Measurements from ENCODE around the gene GPR85.

DNA sequence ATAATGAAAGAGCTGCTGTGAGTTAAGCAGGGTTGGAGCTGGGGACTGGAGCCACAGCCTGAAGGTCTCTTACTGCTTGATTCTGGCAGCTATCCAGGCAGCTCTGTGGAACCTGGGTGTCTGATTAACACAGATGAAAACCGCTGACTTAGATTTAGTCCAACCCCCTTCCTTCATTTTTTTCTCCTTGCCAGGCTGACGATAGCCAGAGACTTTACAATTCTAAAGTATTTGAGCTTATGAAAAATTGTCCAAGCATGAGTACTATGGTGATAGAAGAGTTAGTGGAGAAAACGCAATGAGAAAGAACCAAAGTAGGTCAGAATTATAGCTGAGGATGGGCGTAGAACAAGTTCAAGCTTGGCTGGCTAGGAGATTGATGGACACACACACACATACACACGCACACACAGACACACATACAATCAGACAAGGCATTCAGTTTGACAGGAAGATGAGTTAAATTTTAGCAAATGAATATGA, 13.5 kb upstream of the GPR85 start:
- TF ChIP-seq, protein P1, sequence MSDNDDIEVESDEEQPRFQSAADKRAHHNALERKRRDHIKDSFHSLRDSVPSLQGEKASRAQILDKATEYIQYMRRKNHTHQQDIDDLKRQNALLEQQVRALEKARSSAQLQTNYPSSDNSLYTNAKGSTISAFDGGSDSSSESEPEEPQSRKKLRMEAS (IDR thresholded peaks at IDR 0.05): no peak
- TF ChIP-seq RAD21 (IDR thresholded peaks at IDR 0.05; ENCODE audit: low read depth) (no peak), TAF1 (IDR thresholded peaks at IDR 0.05; ENCODE audit: low read depth) (no peak), TCF12 (IDR thresholded peaks at IDR 0.05; ENCODE audit: low read depth) (no peak), EP300 (IDR thresholded peaks at IDR 0.05; ENCODE audit: borderline replicate concordance) (no peak), FOXM1 (IDR thresholded peaks at IDR 0.05; ENCODE audit: borderline replicate concordance, low read depth) (no peak), CEBPB (IDR thresholded peaks at IDR 0.05) (no peak), YY1 (IDR thresholded peaks at IDR 0.05; ENCODE audit: low read depth) (no peak)
- TF ChIP-seq, protein P2, sequence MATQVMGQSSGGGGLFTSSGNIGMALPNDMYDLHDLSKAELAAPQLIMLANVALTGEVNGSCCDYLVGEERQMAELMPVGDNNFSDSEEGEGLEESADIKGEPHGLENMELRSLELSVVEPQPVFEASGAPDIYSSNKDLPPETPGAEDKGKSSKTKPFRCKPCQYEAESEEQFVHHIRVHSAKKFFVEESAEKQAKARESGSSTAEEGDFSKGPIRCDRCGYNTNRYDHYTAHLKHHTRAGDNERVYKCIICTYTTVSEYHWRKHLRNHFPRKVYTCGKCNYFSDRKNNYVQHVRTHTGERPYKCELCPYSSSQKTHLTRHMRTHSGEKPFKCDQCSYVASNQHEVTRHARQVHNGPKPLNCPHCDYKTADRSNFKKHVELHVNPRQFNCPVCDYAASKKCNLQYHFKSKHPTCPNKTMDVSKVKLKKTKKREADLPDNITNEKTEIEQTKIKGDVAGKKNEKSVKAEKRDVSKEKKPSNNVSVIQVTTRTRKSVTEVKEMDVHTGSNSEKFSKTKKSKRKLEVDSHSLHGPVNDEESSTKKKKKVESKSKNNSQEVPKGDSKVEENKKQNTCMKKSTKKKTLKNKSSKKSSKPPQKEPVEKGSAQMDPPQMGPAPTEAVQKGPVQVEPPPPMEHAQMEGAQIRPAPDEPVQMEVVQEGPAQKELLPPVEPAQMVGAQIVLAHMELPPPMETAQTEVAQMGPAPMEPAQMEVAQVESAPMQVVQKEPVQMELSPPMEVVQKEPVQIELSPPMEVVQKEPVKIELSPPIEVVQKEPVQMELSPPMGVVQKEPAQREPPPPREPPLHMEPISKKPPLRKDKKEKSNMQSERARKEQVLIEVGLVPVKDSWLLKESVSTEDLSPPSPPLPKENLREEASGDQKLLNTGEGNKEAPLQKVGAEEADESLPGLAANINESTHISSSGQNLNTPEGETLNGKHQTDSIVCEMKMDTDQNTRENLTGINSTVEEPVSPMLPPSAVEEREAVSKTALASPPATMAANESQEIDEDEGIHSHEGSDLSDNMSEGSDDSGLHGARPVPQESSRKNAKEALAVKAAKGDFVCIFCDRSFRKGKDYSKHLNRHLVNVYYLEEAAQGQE (IDR thresholded peaks at IDR 0.05; ENCODE audit: low read depth): no peak

All from Ishikawa (cell line).